SK-N-MC (cell line): Measurements from ENCODE around the gene PDE4D.

Experiments
- EZH2 ChIP-seq: fragments of 200-600 bp; sonication (generic); IDR thresholded peaks from one replicate; pipeline ENCODE4 v1.6.1; 2017; ENCODE audit warnings: antibody characterized with exemption
- POLR2AphosphoS5 ChIP-seq: IDR thresholded peaks from 2 replicates; pipeline ENCODE4 v1.6.1; 2012; ENCODE audit warnings: mild to moderate bottlenecking, low read depth, low read length, borderline replicate concordance

GRCh38 chr5:59401637-59402036, 491.9 kb downstream of the PDE4D start:
- TF ChIP-seq EZH2 (no peak), POLR2AphosphoS5 (no peak)
